ENCODE results near the gene MICU1. TPM values are rescaled to one million over a fixed set of nuclear protein-coding genes. Genes with fewer than 3 reads are reported as not detected.
"Not testable (repeated sequence)": the region's sequence is repeated elsewhere in the genome, so short reads cannot be mapped to it uniquely, and the experiment has no call there.

Gene MICU1
- total RNA-seq, 1 experiment from 2014 or later = 44.7 TPM

DNA sequence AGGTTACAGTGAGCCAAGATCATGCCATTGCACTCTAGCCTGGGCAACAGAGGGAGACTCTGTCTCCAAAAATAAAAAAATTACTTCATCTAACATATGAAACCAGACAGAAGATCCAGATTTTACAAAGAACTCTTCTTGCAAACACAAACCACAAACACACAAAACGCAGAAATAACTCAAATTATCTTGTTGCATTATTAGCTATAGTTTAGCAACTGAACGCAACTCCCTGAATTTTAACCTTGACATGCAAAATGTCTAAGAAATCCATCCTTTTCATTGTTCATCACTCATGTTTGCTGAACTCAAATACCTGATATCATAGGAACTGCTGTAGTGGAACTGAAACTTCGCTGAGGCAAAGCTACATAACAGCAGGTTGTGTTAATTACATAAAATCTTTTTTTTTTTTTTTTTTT is 64.1 kb downstream of the MICU1 start:
- DNase-seq = no peak
- Histone ChIP-seq H3K4me3 (no peak overlapping the region), H3K27ac (no peak overlapping the region), H3K27me3 (no peaks in the 10 kb centered on the region), H3K36me3 (peaks cover 42% of the 10 kb centered on the region), H3K9me3 (replicated peaks) (no peaks in the 10 kb centered on the region; the same call in none of the 2 replicates), H3K4me1 (no peaks in the 10 kb centered on the region)

DNA sequence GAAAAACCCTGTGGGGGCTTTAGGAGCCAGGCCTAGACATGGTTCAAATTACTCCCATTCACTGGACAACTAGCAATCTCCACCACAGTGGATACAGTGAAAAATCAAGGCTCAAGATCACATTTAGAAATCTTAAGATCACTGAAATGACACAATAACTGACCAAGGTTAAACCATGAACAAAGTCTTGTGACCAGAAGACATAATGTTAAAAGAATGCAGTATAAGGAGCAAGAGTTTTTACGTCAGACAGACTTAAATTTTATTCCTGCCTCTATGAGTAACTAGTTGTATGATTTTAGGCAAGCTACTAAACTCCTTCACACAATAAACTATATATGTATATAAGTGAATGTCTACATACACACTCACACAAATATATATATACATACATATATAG is 68.5 kb downstream of the MICU1 start:
- peaks cover 19% of the 10 kb centered on the region for H3K36me3 ChIP-seq
- no peaks in the 10 kb centered on the region for H3K27me3 ChIP-seq
- no peak for DNase-seq
- H3K9me3 ChIP-seq (replicated peaks) = no peaks in the 10 kb centered on the region; the same call in 1 of the 2 replicates
- no peak overlapping the region for H3K27ac ChIP-seq
- no peak overlapping the region for H3K4me3 ChIP-seq
- H3K4me1 ChIP-seq = peaks cover 2% of the 10 kb centered on the region; the same call in 1 of the 2 replicates

DNA sequence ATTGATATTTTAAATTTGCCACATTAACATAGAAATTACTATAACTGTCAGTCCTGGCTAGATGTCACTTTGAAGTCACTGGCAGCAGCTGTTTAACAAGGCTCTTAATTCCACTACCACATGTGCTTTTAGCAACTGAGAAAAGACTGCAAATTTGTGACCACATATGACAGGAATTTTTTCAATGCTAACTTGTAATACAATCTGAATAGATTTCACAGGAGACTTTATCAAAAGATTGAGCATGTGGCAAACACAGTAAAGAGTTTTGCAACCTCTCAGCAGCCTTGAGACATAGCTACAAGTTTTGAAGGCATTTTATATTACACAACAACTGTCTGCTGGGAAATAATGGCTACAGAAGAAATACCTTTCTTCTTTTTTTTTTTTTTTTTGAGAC is 73.0 kb downstream of the MICU1 start:
- DNase-seq = peak; percentile 34 to 52
- Histone ChIP-seq H3K27me3 (no peaks in the 10 kb centered on the region), H3K4me1 (peaks cover 2% of the 10 kb centered on the region; the same call in 1 of the 2 replicates), H3K4me3 (no peak overlapping the region), H3K36me3 (peaks cover 15% of the 10 kb centered on the region), H3K27ac (0 out of 2 replicates have a peak overlapping the region, but pooled peaks have one; percentile 16), H3K9me3 (replicated peaks) (no peaks in the 10 kb centered on the region)

DNA sequence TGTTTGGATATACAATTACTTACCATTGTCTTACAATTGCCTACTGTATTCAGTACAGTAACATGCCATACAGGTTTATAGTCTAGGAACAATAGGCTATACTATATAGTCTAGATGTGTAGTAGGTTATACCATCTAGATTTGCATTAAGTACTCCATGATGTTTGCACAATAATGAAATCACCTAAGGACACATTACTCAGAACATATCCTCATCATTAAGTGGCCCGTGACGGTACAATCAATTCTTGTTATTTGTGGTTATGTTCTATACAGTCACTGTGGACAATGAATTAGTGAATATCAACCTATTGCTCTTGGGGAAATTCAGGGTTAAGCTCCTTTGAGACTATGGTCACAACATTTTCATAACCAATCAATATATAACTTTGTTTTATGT is 75.6 kb downstream of the MICU1 start:
- Histone ChIP-seq H3K9me3 (replicated peaks) (no peaks in the 10 kb centered on the region), H3K27me3 (no peaks in the 10 kb centered on the region), H3K4me3 (no peak overlapping the region), H3K27ac (no peak overlapping the region), H3K36me3 (peaks cover 21% of the 10 kb centered on the region), H3K4me1 (peaks cover 2% of the 10 kb centered on the region; the same call in 1 of the 2 replicates)
- DNase-seq = no peak

- no peaks in the 10 kb centered on the region for H3K4me1 ChIP-seq
- no peak for DNase-seq
- H3K36me3 ChIP-seq = peaks cover 19% of the 10 kb centered on the region
- H3K27me3 ChIP-seq = no peaks in the 10 kb centered on the region
- no peaks in the 10 kb centered on the region; the same call in 1 of the 2 replicates for H3K9me3 ChIP-seq (replicated peaks)
- no peak overlapping the region for H3K4me3 ChIP-seq
- H3K27ac ChIP-seq = no peak overlapping the region
Measured at GRCh38 chr10:72545546-72545945, 80.3 kb downstream of the MICU1 start.

- H3K27ac ChIP-seq; H3K27me3 ChIP-seq; H3K4me3 ChIP-seq; DNase-seq; H3K9me3 ChIP-seq (replicated peaks); H3K4me1 ChIP-seq: not testable (repeated sequence)
- peaks cover 10% of the 10 kb centered on the region for H3K36me3 ChIP-seq
Measured at GRCh38 chr10:72543855-72544254, 82.0 kb downstream of the MICU1 start.

- Histone ChIP-seq H3K27ac (no peak overlapping the region), H3K36me3 (peaks cover 14% of the 10 kb centered on the region), H3K9me3 (replicated peaks) (no peaks in the 10 kb centered on the region; the same call in 1 of the 2 replicates), H3K27me3 (no peaks in the 10 kb centered on the region), H3K4me1 (no peaks in the 10 kb centered on the region), H3K4me3 (no peak overlapping the region)
- DNase-seq = no peak
Measured at GRCh38 chr10:72542396-72542815, 83.5 kb downstream of the MICU1 start.

GRCh38 chr10:72541337-72541736 is 84.5 kb downstream of the MICU1 start:
- Histone ChIP-seq H3K27ac (no peak overlapping the region), H3K9me3 (replicated peaks) (no peaks in the 10 kb centered on the region; the same call in 1 of the 2 replicates), H3K4me3 (no peak overlapping the region), H3K36me3 (peaks cover 14% of the 10 kb centered on the region), H3K27me3 (no peaks in the 10 kb centered on the region), H3K4me1 (no peaks in the 10 kb centered on the region)
- no peak for DNase-seq

- Histone ChIP-seq H3K36me3 (peaks cover 7% of the 10 kb centered on the region), H3K9me3 (replicated peaks) (no peaks in the 10 kb centered on the region; the same call in 1 of the 2 replicates), H3K27me3 (no peaks in the 10 kb centered on the region), H3K27ac (no peak overlapping the region), H3K4me3 (no peak overlapping the region), H3K4me1 (no peaks in the 10 kb centered on the region)
- DNase-seq = peak in 1 of 2 experiments; percentile 6
Measured at GRCh38 chr10:72540193-72540807, 85.6 kb downstream of the MICU1 start.

GRCh38 chr10:72539137-72539536 is 86.7 kb downstream of the MICU1 start:
- no peaks in the 10 kb centered on the region for H3K4me1 ChIP-seq
- no peak overlapping the region for H3K4me3 ChIP-seq
- H3K27me3 ChIP-seq = no peaks in the 10 kb centered on the region
- peaks cover 7% of the 10 kb centered on the region for H3K36me3 ChIP-seq
- no peak for DNase-seq
- no peaks in the 10 kb centered on the region; the same call in 1 of the 2 replicates for H3K9me3 ChIP-seq (replicated peaks)
- H3K27ac ChIP-seq = no peak overlapping the region

- Histone ChIP-seq H3K27ac (no peak overlapping the region), H3K27me3 (no peaks in the 10 kb centered on the region), H3K4me3 (no peak overlapping the region), H3K9me3 (replicated peaks) (no peaks in the 10 kb centered on the region), H3K36me3 (no peaks in the 10 kb centered on the region; the same call in 1 of the 2 replicates), H3K4me1 (peaks cover 7% of the 10 kb centered on the region)
- no peak for DNase-seq
Measured at GRCh38 chr10:72525689-72526088, 100.2 kb downstream of the MICU1 start.

- H3K4me3 ChIP-seq = no peak overlapping the region
- H3K27me3 ChIP-seq = no peaks in the 10 kb centered on the region
- no peak overlapping the region for H3K27ac ChIP-seq
- H3K9me3 ChIP-seq (replicated peaks) = no peaks in the 10 kb centered on the region
- H3K4me1 ChIP-seq = peaks cover 7% of the 10 kb centered on the region
- peak in 1 of 2 experiments; percentile 36 for DNase-seq
- no peaks in the 10 kb centered on the region for H3K36me3 ChIP-seq
Measured at GRCh38 chr10:72525277-72525676, 100.6 kb downstream of the MICU1 start.

GRCh38 chr10:72524489-72524888 is 101.4 kb downstream of the MICU1 start:
- H3K9me3 ChIP-seq (replicated peaks) = no peaks in the 10 kb centered on the region
- DNase-seq = no peak
- H3K36me3 ChIP-seq = no peaks in the 10 kb centered on the region
- no peak overlapping the region for H3K4me3 ChIP-seq
- H3K4me1 ChIP-seq = peaks cover 7% of the 10 kb centered on the region
- no peak overlapping the region for H3K27ac ChIP-seq
- H3K27me3 ChIP-seq = no peaks in the 10 kb centered on the region

DNA sequence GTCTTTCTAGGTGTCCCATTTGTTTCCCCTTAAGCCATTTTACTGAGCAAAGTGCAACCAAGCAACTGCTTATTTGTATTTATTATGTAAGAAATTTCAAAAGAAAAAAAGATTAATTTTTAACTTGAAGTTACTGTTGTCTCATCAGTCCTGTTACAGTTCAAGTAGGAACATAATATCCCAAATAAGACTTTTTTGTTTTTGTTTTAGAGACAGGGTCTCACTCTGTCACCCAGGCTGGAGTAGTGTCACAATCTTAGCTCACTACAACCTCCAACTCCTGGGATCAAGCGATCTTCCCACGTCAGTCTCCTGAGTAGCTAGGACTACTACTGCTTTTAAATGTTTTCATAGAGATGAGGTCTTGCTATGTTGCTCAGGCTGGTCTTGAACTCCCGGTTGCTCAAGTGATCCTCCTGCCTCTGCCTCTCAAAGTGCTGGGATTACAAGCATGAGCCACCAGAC is 101.9 kb downstream of the MICU1 start:
- Histone ChIP-seq H3K36me3 (no peaks in the 10 kb centered on the region), H3K4me3 (no peak overlapping the region), H3K27ac (no peak overlapping the region)

DNA sequence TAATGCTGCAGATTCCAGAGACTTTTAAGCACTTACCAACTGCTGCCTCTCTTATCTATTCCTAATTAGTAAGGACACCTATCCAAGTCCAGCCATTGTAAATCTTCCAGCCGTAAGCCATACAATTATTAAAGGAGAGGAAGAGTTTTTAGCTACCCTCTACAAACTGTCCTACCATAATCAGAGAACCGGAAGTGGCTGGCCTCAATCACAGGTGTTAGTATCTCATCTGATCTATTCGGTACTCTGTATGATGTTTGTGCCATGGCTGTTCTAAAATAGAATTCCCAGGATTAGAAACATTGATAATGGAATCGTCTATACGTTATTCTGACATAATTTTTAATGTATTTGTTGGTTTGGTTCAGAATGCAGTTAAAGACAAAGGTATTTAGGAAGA is 102.8 kb downstream of the MICU1 start:
- no peaks in the 10 kb centered on the region for H3K27me3 ChIP-seq
- H3K4me1 ChIP-seq = peaks cover 7% of the 10 kb centered on the region
- no peak for DNase-seq
- H3K36me3 ChIP-seq = no peaks in the 10 kb centered on the region
- H3K4me3 ChIP-seq = no peak overlapping the region
- H3K9me3 ChIP-seq (replicated peaks) = no peaks in the 10 kb centered on the region
- no peak overlapping the region for H3K27ac ChIP-seq

More for the DNA sequence above, 101.9 kb downstream of the MICU1 start:
- DNase-seq = no peak
- Histone ChIP-seq H3K9me3 (replicated peaks) (no peaks in the 10 kb centered on the region), H3K27me3 (no peaks in the 10 kb centered on the region), H3K4me1 (peaks cover 7% of the 10 kb centered on the region)

- no peak for DNase-seq
- Histone ChIP-seq H3K4me3 (no peak overlapping the region), H3K36me3 (no peaks in the 10 kb centered on the region), H3K9me3 (replicated peaks) (no peaks in the 10 kb centered on the region), H3K4me1 (no peaks in the 10 kb centered on the region), H3K27me3 (no peaks in the 10 kb centered on the region), H3K27ac (no peak overlapping the region)
Measured at GRCh38 chr10:72517244-72517643, 108.6 kb downstream of the MICU1 start.

Data from SJCRH30 (cell line).